ENCODE results near the gene WIPF2. TPM values are rescaled to one million over a fixed set of nuclear protein-coding genes. Genes with fewer than 3 reads are reported as not detected.

Gene WIPF2
- total and polyA plus RNA-seq, 2 experiments from 2014 or later, result 7.1 to 21.8 TPM

- H3K36me3 ChIP-seq, result peaks cover 4% of the 10 kb centered on the region
Measured at GRCh38 chr17:40326832-40327199, 107.7 kb downstream of the WIPF2 start.

GRCh38 chr17:40327244-40327729, 108.2 kb downstream of the WIPF2 start:
- TF ChIP-seq CTCF (IDR thresholded peaks at IDR 0.05; ENCODE audit: low read depth, low read length), result no peak
- no peaks in the 10 kb centered on the region for H3K27me3 ChIP-seq
- no peak overlapping the region for H3K27ac ChIP-seq
- peaks cover 4% of the 10 kb centered on the region for H3K36me3 ChIP-seq
- H3K4me1 ChIP-seq (ENCODE audit: low read depth), result peaks cover 50% of the 10 kb centered on the region
- DNase-seq (ENCODE audit: low read depth in 1 of 2, low spot score in 1 of 2), result no peak
- no peak overlapping the region for H3K4me3 ChIP-seq
- H3K9me3 ChIP-seq (ENCODE audit: low read depth), result no peaks in the 10 kb centered on the region

More at GRCh38 chr17:40326832-40327199, 107.7 kb downstream of the WIPF2 start:
- Histone ChIP-seq H3K27ac (no peak overlapping the region), H3K27me3 (no peaks in the 10 kb centered on the region), H3K9me3 (ENCODE audit: low read depth) (no peaks in the 10 kb centered on the region), H3K4me3 (no peak overlapping the region), H3K4me1 (ENCODE audit: low read depth) (peaks cover 50% of the 10 kb centered on the region)
- TF ChIP-seq CTCF (IDR thresholded peaks at IDR 0.05; ENCODE audit: low read depth, low read length), result no peak
- peak in 1 of 2 donors; percentile 58 for DNase-seq (ENCODE audit: low read depth in 1 of 2, low spot score in 1 of 2)

GRCh38 chr17:40327735-40328385, 108.8 kb downstream of the WIPF2 start:
- H3K27ac ChIP-seq, result no peak overlapping the region
- no peak for DNase-seq (ENCODE audit: low read depth in 1 of 2, low spot score in 1 of 2)
- no peak for TF ChIP-seq CTCF (IDR thresholded peaks at IDR 0.05; ENCODE audit: low read depth, low read length)
- H3K4me1 ChIP-seq (ENCODE audit: low read depth), result peaks cover 44% of the 10 kb centered on the region
- H3K9me3 ChIP-seq (ENCODE audit: low read depth), result no peaks in the 10 kb centered on the region
- peaks cover 4% of the 10 kb centered on the region for H3K36me3 ChIP-seq
- H3K4me3 ChIP-seq, result no peak overlapping the region
- no peaks in the 10 kb centered on the region for H3K27me3 ChIP-seq

- Histone ChIP-seq H3K4me3 (no peak overlapping the region), H3K27ac (no peak overlapping the region), H3K4me1 (ENCODE audit: low read depth) (peaks cover 40% of the 10 kb centered on the region), H3K36me3 (peaks cover 4% of the 10 kb centered on the region), H3K27me3 (no peaks in the 10 kb centered on the region), H3K9me3 (ENCODE audit: low read depth) (no peaks in the 10 kb centered on the region)
- no peak for DNase-seq (ENCODE audit: low read depth in 1 of 2, low spot score in 1 of 2)
- TF ChIP-seq CTCF (IDR thresholded peaks at IDR 0.05; ENCODE audit: low read depth, low read length), result no peak
Measured at GRCh38 chr17:40328386-40328766, 109.3 kb downstream of the WIPF2 start.

- peaks cover 39% of the 10 kb centered on the region for H3K4me1 ChIP-seq (ENCODE audit: low read depth)
- H3K27ac ChIP-seq, result peak overlapping the region; percentile 75
- no peak for DNase-seq (ENCODE audit: low read depth in 1 of 2, low spot score in 1 of 2)
- no peak overlapping the region for H3K4me3 ChIP-seq
- no peak for TF ChIP-seq CTCF (IDR thresholded peaks at IDR 0.05; ENCODE audit: low read depth, low read length)
- no peaks in the 10 kb centered on the region for H3K27me3 ChIP-seq
- no peaks in the 10 kb centered on the region for H3K9me3 ChIP-seq (ENCODE audit: low read depth)
- H3K36me3 ChIP-seq, result peaks cover 4% of the 10 kb centered on the region
Measured at GRCh38 chr17:40329839-40330794, 111.0 kb downstream of the WIPF2 start.
